ENCODE data around the gene DENND1A. TPM values are rescaled to one million over a fixed set of nuclear protein-coding genes. Genes with fewer than 3 reads are reported as not detected.

DENND1A gene
- total and polyA plus RNA-seq, 2 experiments from 2014 or later, result 13.1 to 28.7 TPM

- no peak for TF ChIP-seq CTCF (conservative IDR thresholded peaks at IDR 0.05; ENCODE audit: low read depth in 2 of 2)
These were observed 392.1 kb downstream of the DENND1A start (continued) for GRCh38 chr9:123537809-123538208.

- no peak overlapping the region for H3K27ac ChIP-seq (ENCODE audit: low read depth)
- Mint-ChIP-seq H3K4me3 (no peak overlapping the region), H3K27me3 (ENCODE audit: insufficient read depth, low read depth, poor library complexity) (peaks cover 2% of the 10 kb centered on the region)
- TF ChIP-seq ETS1 (IDR thresholded peaks at IDR 0.05) (no peak), ZNF331 (CRISPR knock-in tag; IDR thresholded peaks at IDR 0.05; ENCODE audit: low read depth) (no peak), CREB1 (CRISPR knock-in tag; IDR thresholded peaks at IDR 0.05; ENCODE audit: low read depth) (no peak), POLR2AphosphoS5 (IDR thresholded peaks at IDR 0.05; ENCODE audit: low read depth) (no peak), EZH2phosphoT487 (IDR thresholded peaks at IDR 0.05; ENCODE audit: unreplicated experiment) (no peak), REST (IDR thresholded peaks at IDR 0.05; ENCODE audit: unreplicated experiment) (no peak), ZNF462 (CRISPR knock-in tag; IDR thresholded peaks at IDR 0.05) (no peak), EZH2 (IDR thresholded peaks at IDR 0.05; ENCODE audit: low read depth, unreplicated experiment) (no peak), CTCF (conservative IDR thresholded peaks at IDR 0.05; ENCODE audit: low read depth in 2 of 2) (no peak), ZNF114 (CRISPR knock-in tag; IDR thresholded peaks at IDR 0.05) (no peak)
These were observed 393.5 kb downstream of the DENND1A start for GRCh38 chr9:123536455-123536868.

More at GRCh38 chr9:123536455-123536868, 393.5 kb downstream of the DENND1A start:
- DNase-seq (ENCODE audit: low spot score), result no peak
- Histone ChIP-seq H3K36me3 (ENCODE audit: insufficient read depth) (no peaks in the 10 kb centered on the region), H3K27me3 (ENCODE audit: insufficient read depth) (no peaks in the 10 kb centered on the region), H3K4me2 (no peak overlapping the region), H3K79me2 (replicated peaks; ENCODE audit: insufficient read depth) (no peaks in the 10 kb centered on the region), H3F3A (replicated peaks; ENCODE audit: low read depth) (no peaks in the 10 kb centered on the region), H2AFZ (no peak overlapping the region), H4K20me1 (replicated peaks; ENCODE audit: insufficient read depth) (no peaks in the 10 kb centered on the region; the same call in 1 of the 2 replicates), H3K4me1 (ENCODE audit: insufficient read depth) (no peaks in the 10 kb centered on the region), H3K4me3 (no peak overlapping the region), H3K9me2 (ENCODE audit: insufficient read depth) (no peaks in the 10 kb centered on the region)
- Mint-ChIP-seq H3K4me1 (no peaks in the 10 kb centered on the region), H3K9me3 (no peaks in the 10 kb centered on the region), H3K36me3 (ENCODE audit: low read depth) (no peaks in the 10 kb centered on the region), H3K27ac (no peak overlapping the region)
- no peak for ATAC-seq
